ENCODE data around the gene CHST8.
"Not testable (repeated sequence)": the region's sequence is repeated elsewhere in the genome, so short reads cannot be mapped to it uniquely, and the experiment has no call there.

CHST8 gene

GRCh38 chr19:33644284-33644836 lies 22.6 kb downstream of the CHST8 start:
- no peak for DNase-seq (ENCODE audit: low spot score)

GRCh38 chr19:33646306-33646705 lies 24.6 kb downstream of the CHST8 start:
- no peak for DNase-seq (ENCODE audit: low spot score)

- no peak for DNase-seq (ENCODE audit: low spot score)
Observed at GRCh38 chr19:33647146-33647545, 25.4 kb downstream of the CHST8 start.

GRCh38 chr19:33649627-33650305 lies 28.0 kb downstream of the CHST8 start:
- DNase-seq (ENCODE audit: low spot score): no peak

GRCh38 chr19:33653684-33654083 lies 31.9 kb downstream of the CHST8 start:
- DNase-seq (ENCODE audit: low spot score): no peak

GRCh38 chr19:33654840-33655508 lies 33.2 kb downstream of the CHST8 start:
- no peak for DNase-seq (ENCODE audit: low spot score)

- no peak for DNase-seq (ENCODE audit: low spot score)
Observed at GRCh38 chr19:33659835-33660234, 38.1 kb downstream of the CHST8 start.

GRCh38 chr19:33660410-33661124 lies 38.8 kb downstream of the CHST8 start:
- DNase-seq (ENCODE audit: low spot score): no peak

GRCh38 chr19:33661336-33661735 lies 39.6 kb downstream of the CHST8 start:
- DNase-seq (ENCODE audit: low spot score): no peak

GRCh38 chr19:33662391-33663092 lies 40.8 kb downstream of the CHST8 start:
- DNase-seq (ENCODE audit: low spot score): no peak

- DNase-seq (ENCODE audit: low spot score): not testable (repeated sequence)
Observed at GRCh38 chr19:33663316-33663715, 41.6 kb downstream of the CHST8 start.

GRCh38 chr19:33664744-33665143 lies 43.0 kb downstream of the CHST8 start:
- DNase-seq (ENCODE audit: low spot score): no peak

- no peak for DNase-seq (ENCODE audit: low spot score)
Observed at GRCh38 chr19:33665776-33666595, 44.2 kb downstream of the CHST8 start.

- no peak for DNase-seq (ENCODE audit: low spot score)
Observed at GRCh38 chr19:33667141-33667650, 45.4 kb downstream of the CHST8 start.

GRCh38 chr19:33667881-33668280 lies 46.1 kb downstream of the CHST8 start:
- no peak for DNase-seq (ENCODE audit: low spot score)

- no peak for DNase-seq (ENCODE audit: low spot score)
Observed at GRCh38 chr19:33668968-33669367, 47.2 kb downstream of the CHST8 start.

GRCh38 chr19:33669376-33669775 lies 47.6 kb downstream of the CHST8 start:
- DNase-seq (ENCODE audit: low spot score): no peak

- DNase-seq (ENCODE audit: low spot score): no peak
Observed at GRCh38 chr19:33670398-33670797, 48.6 kb downstream of the CHST8 start.

- no peak for DNase-seq (ENCODE audit: low spot score)
Observed at GRCh38 chr19:33671211-33671610, 49.5 kb downstream of the CHST8 start.

GRCh38 chr19:33673258-33673875 lies 51.6 kb downstream of the CHST8 start:
- no peak for DNase-seq (ENCODE audit: low spot score)

Data from GM03348 (cell line).